ENCODE data around the gene PRKAB2. TPM values are rescaled to one million over a fixed set of nuclear protein-coding genes. Genes with fewer than 3 reads are reported as not detected.

PRKAB2 gene
- total RNA-seq, 1 donor from 2014 or later: 19.4 TPM

DNA sequence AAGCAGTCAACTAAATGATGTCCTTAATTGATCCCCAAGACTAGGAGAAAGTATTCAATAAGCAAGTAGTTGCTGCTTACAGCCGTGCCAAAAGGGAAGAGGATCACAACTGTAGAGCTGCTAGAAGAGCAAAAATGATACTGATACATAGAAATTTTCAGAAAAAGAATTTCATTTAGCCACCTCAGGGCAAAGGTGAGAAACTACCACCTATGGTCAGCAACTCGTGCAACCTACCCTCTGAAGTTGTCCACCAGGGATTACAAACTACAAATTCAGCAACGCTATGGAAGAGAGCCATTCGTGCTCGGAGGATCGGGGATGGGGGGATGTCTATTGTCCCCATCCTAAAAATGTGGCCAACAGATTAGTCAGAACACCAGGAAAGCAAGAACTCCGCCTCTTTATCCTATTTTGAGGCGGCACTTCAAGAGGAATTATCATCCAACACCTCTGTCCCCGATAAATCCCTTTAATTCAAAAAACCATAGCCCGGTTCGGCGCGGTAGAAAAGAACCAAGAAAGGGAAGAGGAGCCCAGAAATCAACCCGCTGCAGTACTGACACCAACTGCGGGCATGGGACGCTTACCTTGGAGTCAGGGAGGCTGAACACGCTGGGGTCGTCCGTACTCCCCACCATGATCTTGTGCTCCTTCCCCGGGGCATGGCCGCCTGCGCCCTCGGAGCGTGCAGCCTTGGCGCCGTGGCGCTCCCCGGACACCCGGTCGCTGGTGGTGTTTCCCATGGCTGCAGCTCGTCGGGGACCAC lies 687 bp downstream of the PRKAB2 start:
- Mint-ChIP-seq H3K4me3 (peak overlapping the region; percentile 95), H3K27me3 (ENCODE audit: low read depth) (no peaks in the 10 kb centered on the region), H3K36me3 (ENCODE audit: low read depth) (peaks cover 3% of the 10 kb centered on the region), H3K27ac (ENCODE audit: unreplicated experiment) (peak overlapping the region; percentile 68), H3K9me3 (peaks cover 3% of the 10 kb centered on the region), H3K4me1 (peaks cover 40% of the 10 kb centered on the region)
- TF ChIP-seq, protein P1, sequence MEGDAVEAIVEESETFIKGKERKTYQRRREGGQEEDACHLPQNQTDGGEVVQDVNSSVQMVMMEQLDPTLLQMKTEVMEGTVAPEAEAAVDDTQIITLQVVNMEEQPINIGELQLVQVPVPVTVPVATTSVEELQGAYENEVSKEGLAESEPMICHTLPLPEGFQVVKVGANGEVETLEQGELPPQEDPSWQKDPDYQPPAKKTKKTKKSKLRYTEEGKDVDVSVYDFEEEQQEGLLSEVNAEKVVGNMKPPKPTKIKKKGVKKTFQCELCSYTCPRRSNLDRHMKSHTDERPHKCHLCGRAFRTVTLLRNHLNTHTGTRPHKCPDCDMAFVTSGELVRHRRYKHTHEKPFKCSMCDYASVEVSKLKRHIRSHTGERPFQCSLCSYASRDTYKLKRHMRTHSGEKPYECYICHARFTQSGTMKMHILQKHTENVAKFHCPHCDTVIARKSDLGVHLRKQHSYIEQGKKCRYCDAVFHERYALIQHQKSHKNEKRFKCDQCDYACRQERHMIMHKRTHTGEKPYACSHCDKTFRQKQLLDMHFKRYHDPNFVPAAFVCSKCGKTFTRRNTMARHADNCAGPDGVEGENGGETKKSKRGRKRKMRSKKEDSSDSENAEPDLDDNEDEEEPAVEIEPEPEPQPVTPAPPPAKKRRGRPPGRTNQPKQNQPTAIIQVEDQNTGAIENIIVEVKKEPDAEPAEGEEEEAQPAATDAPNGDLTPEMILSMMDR (conservative IDR thresholded peaks at IDR 0.05): no peak
- no peak for DNase-seq (ENCODE audit: low read depth, low spot score)

DNA sequence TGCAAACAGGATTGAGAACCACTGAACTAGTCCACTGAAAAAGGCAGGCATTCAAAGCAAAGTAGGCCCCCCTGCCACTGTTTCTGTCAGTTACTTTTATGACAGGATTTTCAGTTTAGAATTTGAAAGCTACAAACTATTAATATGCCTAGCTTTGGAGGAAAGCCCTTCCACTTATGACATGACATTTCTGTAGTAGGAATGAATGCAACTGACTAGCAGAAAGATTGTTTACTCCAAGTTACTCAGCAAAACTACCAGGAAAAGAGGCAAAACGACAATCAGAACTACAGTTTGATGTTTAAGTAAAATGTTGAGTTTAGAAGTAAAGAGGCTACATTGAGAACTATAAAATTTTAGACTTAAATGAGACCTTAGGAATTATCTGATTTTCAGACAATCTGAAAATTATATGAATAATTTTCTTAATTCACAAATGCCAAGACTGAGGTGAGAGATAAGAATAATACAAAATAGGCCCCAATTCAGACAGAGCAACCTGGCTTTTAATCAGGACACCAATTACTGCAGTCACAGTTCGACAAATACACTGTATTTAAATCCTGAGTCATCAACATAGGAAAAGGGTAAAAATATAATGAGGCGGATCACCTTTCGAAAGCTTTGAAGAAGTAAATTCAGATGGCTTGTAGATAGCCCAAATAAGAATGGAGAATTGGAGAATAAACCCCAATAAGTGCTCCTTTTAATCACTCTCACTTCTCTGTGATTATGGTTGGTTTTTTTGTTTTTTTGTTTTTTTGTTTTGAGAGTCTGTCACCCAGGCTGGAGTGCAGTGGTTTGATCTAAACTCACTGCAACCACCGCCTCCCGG lies 2.2 kb downstream of the PRKAB2 start:
- TF ChIP-seq, protein P1 (conservative IDR thresholded peaks at IDR 0.05): no peak
- peaks cover 11% of the 10 kb centered on the region for H3K36me3 Mint-ChIP-seq (ENCODE audit: low read depth)
- H3K4me1 Mint-ChIP-seq: peaks cover 40% of the 10 kb centered on the region
- DNase-seq (ENCODE audit: low read depth, low spot score): no peak
- H3K9me3 Mint-ChIP-seq: peaks cover 3% of the 10 kb centered on the region
- peak overlapping the region; percentile 95 for H3K4me3 Mint-ChIP-seq
- H3K27ac Mint-ChIP-seq (ENCODE audit: unreplicated experiment): no peak overlapping the region
- no peaks in the 10 kb centered on the region for H3K27me3 Mint-ChIP-seq (ENCODE audit: low read depth)

DNA sequence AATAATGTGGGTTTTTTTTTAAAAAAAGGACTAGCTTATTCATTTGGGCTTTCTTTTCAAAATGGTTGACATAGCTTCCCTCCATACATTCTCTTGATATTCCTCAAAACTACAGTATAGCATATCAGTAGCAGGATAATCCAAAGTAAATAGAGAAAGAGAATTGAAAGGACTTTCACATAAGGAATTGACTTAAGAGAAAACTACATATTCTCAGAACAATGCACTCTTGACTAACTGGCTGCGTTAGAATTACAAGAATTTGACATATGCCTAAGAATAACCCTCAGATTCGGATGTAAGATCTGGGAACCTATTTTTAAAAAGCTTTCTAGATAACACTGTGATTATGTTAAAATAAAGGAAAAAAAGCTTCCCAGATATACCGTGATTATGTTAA lies 3.1 kb downstream of the PRKAB2 start:
- peaks cover 3% of the 10 kb centered on the region for H3K9me3 Mint-ChIP-seq
- no peaks in the 10 kb centered on the region for H3K27me3 Mint-ChIP-seq (ENCODE audit: low read depth)
- peak overlapping the region; percentile 95 for H3K4me3 Mint-ChIP-seq
- peaks cover 37% of the 10 kb centered on the region for H3K4me1 Mint-ChIP-seq
- no peak for DNase-seq (ENCODE audit: low read depth, low spot score)
- no peak overlapping the region for H3K27ac Mint-ChIP-seq (ENCODE audit: unreplicated experiment)
- TF ChIP-seq, protein P1 (conservative IDR thresholded peaks at IDR 0.05): no peak
- peaks cover 14% of the 10 kb centered on the region for H3K36me3 Mint-ChIP-seq (ENCODE audit: low read depth)

DNA sequence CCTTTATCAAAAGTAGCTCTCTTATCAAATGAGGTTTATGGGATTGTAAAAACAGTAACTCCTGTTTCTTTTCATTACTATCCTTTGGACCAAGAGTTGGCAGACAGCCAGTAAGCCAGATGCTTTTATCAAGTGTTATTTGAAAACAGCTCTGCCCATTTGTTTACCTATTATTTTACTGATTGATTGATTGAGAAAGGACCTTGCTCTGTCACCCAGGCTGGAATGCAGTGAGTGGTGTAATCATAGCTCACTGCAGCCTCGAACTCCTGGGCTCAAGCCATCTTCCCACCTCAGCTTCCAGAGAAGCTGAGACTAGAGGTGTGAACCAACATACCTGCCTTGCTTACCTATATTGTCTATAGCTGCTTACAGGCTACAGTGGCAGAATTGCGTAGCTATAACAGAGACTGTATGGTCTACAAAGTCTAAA lies 3.6 kb downstream of the PRKAB2 start:
- Mint-ChIP-seq H3K36me3 (ENCODE audit: low read depth) (peaks cover 14% of the 10 kb centered on the region), H3K27me3 (ENCODE audit: low read depth) (no peaks in the 10 kb centered on the region), H3K9me3 (peaks cover 3% of the 10 kb centered on the region), H3K4me1 (peaks cover 32% of the 10 kb centered on the region), H3K27ac (ENCODE audit: unreplicated experiment) (no peak overlapping the region), H3K4me3 (no peak overlapping the region)
- no peak for DNase-seq (ENCODE audit: low read depth, low spot score)
- TF ChIP-seq, protein P1 (conservative IDR thresholded peaks at IDR 0.05): no peak

DNA sequence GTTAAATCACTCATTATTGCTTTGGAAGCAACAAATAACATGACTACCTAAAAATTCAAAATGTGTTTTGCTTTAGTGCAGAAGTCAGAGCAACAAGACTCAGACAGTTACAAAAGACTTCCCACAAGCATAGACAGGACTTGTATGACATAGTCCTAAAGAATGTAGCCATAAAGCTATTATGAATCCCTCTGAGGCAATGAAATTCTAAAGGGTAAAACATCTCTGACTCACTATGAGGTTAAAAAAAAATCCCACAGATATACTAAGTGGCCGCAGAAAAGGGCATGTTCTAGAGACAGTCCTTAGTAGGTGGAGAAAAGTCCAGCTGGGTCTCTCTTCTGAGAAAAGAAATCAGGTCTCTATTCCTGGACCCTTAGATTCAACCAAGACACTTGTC lies 4.9 kb downstream of the PRKAB2 start:
- DNase-seq (ENCODE audit: low read depth, low spot score): no peak
- H3K27ac Mint-ChIP-seq (ENCODE audit: unreplicated experiment): no peak overlapping the region
- TF ChIP-seq, protein P1 (conservative IDR thresholded peaks at IDR 0.05): no peak
- peaks cover 14% of the 10 kb centered on the region for H3K36me3 Mint-ChIP-seq (ENCODE audit: low read depth)
- H3K4me3 Mint-ChIP-seq: no peak overlapping the region
- no peaks in the 10 kb centered on the region for H3K9me3 Mint-ChIP-seq
- H3K27me3 Mint-ChIP-seq (ENCODE audit: low read depth): no peaks in the 10 kb centered on the region
- peaks cover 20% of the 10 kb centered on the region for H3K4me1 Mint-ChIP-seq

All from neural crest cell (in vitro differentiated cells).